Endothelial cell (in vitro differentiated cells): Measurements from ENCODE around the gene NOS2. TPM values are rescaled to one million over a fixed set of nuclear protein-coding genes. Genes with fewer than 3 reads are reported as not detected.

Experiments
- DNase-seq: peaks from one replicate; pipeline ENCODE4 v3.0.0; 2021; ENCODE audit warnings: low spot score
- H3K27ac Mint-ChIP-seq: one replicate; pipeline ENCODE4 v1.8.0; 2021; ENCODE audit warnings: mixed read lengths, inconsistent platforms; ENCODE audit not compliant: unreplicated experiment
- H3K27me3 Mint-ChIP-seq: one replicate; pipeline ENCODE4 v1.8.0; 2021; ENCODE audit warnings: mild to moderate bottlenecking, moderate library complexity, mixed read lengths, inconsistent platforms; ENCODE audit not compliant: unreplicated experiment
- H3K36me3 Mint-ChIP-seq: one replicate; pipeline ENCODE4 v1.8.0; 2021; ENCODE audit warnings: mild to moderate bottlenecking, low read depth, mixed read lengths, inconsistent platforms; ENCODE audit not compliant: unreplicated experiment
- H3K4me1 Mint-ChIP-seq: one replicate; pipeline ENCODE4 v1.8.0; 2021; ENCODE audit warnings: mild to moderate bottlenecking, mixed read lengths, inconsistent platforms; ENCODE audit not compliant: unreplicated experiment
- H3K4me3 Mint-ChIP-seq: one replicate; pipeline ENCODE4 v1.8.0; 2021; ENCODE audit warnings: mild to moderate bottlenecking, mixed read lengths, inconsistent platforms; ENCODE audit not compliant: unreplicated experiment
- H3K9me3 Mint-ChIP-seq: one replicate; pipeline ENCODE4 v1.8.0; 2021; ENCODE audit warnings: mixed read lengths, inconsistent platforms; ENCODE audit not compliant: unreplicated experiment
- CTCF ChIP-seq: fragments of 200-600 bp; sonication (generic); IDR thresholded peaks from one replicate; pipeline ENCODE4 v1.5.0; 2021; ENCODE audit warnings: antibody characterized with exemption; ENCODE audit not compliant: unreplicated experiment
- total RNA-seq: library from RNA; stranded (reverse); fragmentation: NEBNext Ultra II Directional; extraction: Animal tissue kit (Norgen Biotek cat#: 25700); gene quantifications from one replicate; pipeline ENCODE4 v1.2.1, GENCODE V29; 2021; ENCODE audit not compliant: unreplicated experiment

NOS2 gene
- total RNA-seq, 1 donor from 2014 or later = 1.3 TPM

- no peak for DNase-seq
- H3K36me3 Mint-ChIP-seq = no peaks in the 10 kb centered on the region
- no peaks in the 10 kb centered on the region for H3K9me3 Mint-ChIP-seq
- H3K4me1 Mint-ChIP-seq = peaks cover 12% of the 10 kb centered on the region
- H3K4me3 Mint-ChIP-seq = no peak overlapping the region
- H3K27ac Mint-ChIP-seq = no peak overlapping the region
- no peak for TF ChIP-seq CTCF
- peaks cover 4% of the 10 kb centered on the region for H3K27me3 Mint-ChIP-seq
Observed at GRCh38 chr17:27817731-27818130, 17.4 kb upstream of the NOS2 start.

GRCh38 chr17:27816946-27817345 is 16.6 kb upstream of the NOS2 start:
- no peak for DNase-seq
- TF ChIP-seq CTCF = no peak
- Mint-ChIP-seq H3K4me3 (no peak overlapping the region), H3K27ac (no peak overlapping the region), H3K4me1 (peaks cover 12% of the 10 kb centered on the region), H3K27me3 (peaks cover 4% of the 10 kb centered on the region), H3K9me3 (no peaks in the 10 kb centered on the region), H3K36me3 (no peaks in the 10 kb centered on the region)

GRCh38 chr17:27811961-27812360 is 11.6 kb upstream of the NOS2 start:
- no peak for DNase-seq
- no peak for TF ChIP-seq CTCF
- Mint-ChIP-seq H3K4me1 (peaks cover 11% of the 10 kb centered on the region), H3K36me3 (no peaks in the 10 kb centered on the region), H3K27ac (no peak overlapping the region), H3K27me3 (peaks cover 4% of the 10 kb centered on the region), H3K4me3 (no peak overlapping the region), H3K9me3 (no peaks in the 10 kb centered on the region)

- Mint-ChIP-seq H3K4me1 (peaks cover 9% of the 10 kb centered on the region), H3K4me3 (no peak overlapping the region), H3K27me3 (peaks cover 3% of the 10 kb centered on the region), H3K36me3 (no peaks in the 10 kb centered on the region), H3K27ac (no peak overlapping the region), H3K9me3 (no peaks in the 10 kb centered on the region)
- TF ChIP-seq CTCF = no peak
- DNase-seq = no peak
Observed at GRCh38 chr17:27810902-27811557, 10.7 kb upstream of the NOS2 start.

GRCh38 chr17:27810211-27810901 is 10.0 kb upstream of the NOS2 start:
- Mint-ChIP-seq H3K9me3 (no peaks in the 10 kb centered on the region), H3K27ac (no peak overlapping the region), H3K36me3 (no peaks in the 10 kb centered on the region), H3K4me1 (peaks cover 14% of the 10 kb centered on the region), H3K4me3 (no peak overlapping the region), H3K27me3 (peaks cover 3% of the 10 kb centered on the region)
- DNase-seq = no peak
- TF ChIP-seq CTCF = no peak
